Ishikawa (cell line): Measurements from ENCODE around the gene ECSCR.

Experiments
- CEBPB ChIP-seq: IDR thresholded peaks from 2 replicates; pipeline ENCODE4 v1.6.1; 2012
- EP300 ChIP-seq: IDR thresholded peaks from 2 replicates; pipeline ENCODE4 v1.6.1; 2012; ENCODE audit warnings: borderline replicate concordance
- FOXM1 ChIP-seq: IDR thresholded peaks from 2 replicates; pipeline ENCODE4 v1.6.1; 2012; ENCODE audit warnings: low read depth, borderline replicate concordance
- REST ChIP-seq: IDR thresholded peaks from 2 replicates; pipeline ENCODE4 v1.6.1; 2012; ENCODE audit warnings: low read depth, mild to moderate bottlenecking
- TAF1 ChIP-seq: IDR thresholded peaks from 2 replicates; pipeline ENCODE4 v1.6.1; 2012; ENCODE audit warnings: low read depth, mild to moderate bottlenecking
- TF ChIP-seq, protein P1 (sequence below): IDR thresholded peaks from 2 replicates; pipeline ENCODE4 v1.6.1; 2012

DNA sequence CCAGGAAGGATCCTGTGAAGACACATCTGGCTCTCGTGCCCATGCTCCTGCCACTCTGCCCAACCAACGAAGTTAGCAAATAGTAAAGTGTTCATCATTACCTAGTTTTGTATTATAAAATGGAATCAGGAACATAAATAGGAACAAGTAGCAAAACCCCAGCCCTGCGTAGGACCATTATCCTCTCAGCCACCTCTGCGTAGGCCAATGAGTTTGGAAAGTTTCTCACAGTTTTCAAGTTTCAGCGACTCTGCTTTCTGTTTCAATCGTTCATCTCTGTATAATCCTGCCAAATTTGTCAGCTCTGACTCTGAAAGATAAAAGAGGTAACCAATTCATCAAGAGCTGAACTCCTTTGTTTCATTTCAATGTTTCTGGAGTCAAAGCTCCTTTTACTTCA, 48.6 kb downstream of the ECSCR start:
- TF ChIP-seq, protein P1, sequence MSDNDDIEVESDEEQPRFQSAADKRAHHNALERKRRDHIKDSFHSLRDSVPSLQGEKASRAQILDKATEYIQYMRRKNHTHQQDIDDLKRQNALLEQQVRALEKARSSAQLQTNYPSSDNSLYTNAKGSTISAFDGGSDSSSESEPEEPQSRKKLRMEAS = no peak
- TF ChIP-seq REST (no peak), FOXM1 (no peak), EP300 (no peak), TAF1 (no peak), CEBPB (no peak)
